ENCODE data around the gene PRUNE2. TPM values are rescaled to one million over a fixed set of nuclear protein-coding genes. Genes with fewer than 3 reads are reported as not detected.

Gene PRUNE2
- total and polyA plus RNA-seq, 2 experiments from 2014 or later, result 0.46 to 4.1 TPM

DNA sequence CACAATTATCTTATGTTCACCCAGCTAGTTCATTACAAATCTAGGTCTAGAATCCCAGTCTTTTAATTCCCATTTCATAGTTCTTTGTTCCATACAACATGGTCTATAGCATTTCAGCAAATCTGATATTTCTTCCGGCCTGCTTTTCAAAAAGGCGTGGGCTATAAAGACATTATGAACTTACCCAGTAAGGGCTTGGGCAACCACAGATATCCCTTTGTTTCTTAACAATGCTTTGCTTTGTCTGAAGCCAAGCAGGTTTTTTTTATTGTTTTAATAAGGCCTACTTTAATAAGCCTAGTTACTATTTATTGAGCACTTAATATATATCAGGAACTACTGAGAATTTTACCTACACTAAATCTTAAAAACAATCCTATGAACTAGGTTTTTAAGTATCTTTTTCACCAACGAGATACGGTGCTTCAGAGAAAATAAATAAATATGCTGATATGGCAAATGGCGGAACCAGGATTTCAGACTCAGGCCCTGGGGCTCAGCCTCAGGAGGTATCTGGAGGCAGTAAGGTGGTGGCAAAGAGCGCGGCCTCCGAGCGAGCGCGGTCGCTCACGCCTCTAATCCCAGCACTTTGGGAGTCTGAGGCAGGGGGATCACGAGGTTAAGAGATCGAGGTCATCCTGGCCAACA is 112.0 kb downstream of the PRUNE2 start:
- no peaks in the 10 kb centered on the region for H3K4me1 ChIP-seq (ENCODE audit: insufficient read depth)
- H3K27ac ChIP-seq, result no peak overlapping the region
- H3K9me3 ChIP-seq (ENCODE audit: low read depth), result no peaks in the 10 kb centered on the region
- 96% methylated on average over 15 of the region's 15 CpGs for WGBS (ENCODE audit: low lambda C conversion rate, missing lambda C conversion rate)
- H3K27me3 ChIP-seq, result no peaks in the 10 kb centered on the region
- H3K4me3 ChIP-seq, result no peak overlapping the region
- no peak overlapping the region for H2AFZ ChIP-seq
- TF ChIP-seq EZH2 (IDR thresholded peaks at IDR 0.05; ENCODE audit: borderline replicate concordance), result no peak
- TF ChIP-seq CTCF (IDR thresholded peaks at IDR 0.05; ENCODE audit: poor library complexity), result no peak
- no peak for TF ChIP-seq EZH2phosphoT487 (IDR thresholded peaks at IDR 0.05; ENCODE audit: low read depth, severe bottlenecking, unreplicated experiment)
- no peaks in the 10 kb centered on the region for H3K79me2 ChIP-seq
- H3K4me2 ChIP-seq, result no peak overlapping the region
- H4K20me1 ChIP-seq (ENCODE audit: insufficient read depth, poor library complexity, severe bottlenecking), result no peaks in the 10 kb centered on the region
- H3K36me3 ChIP-seq (replicated peaks; ENCODE audit: insufficient read depth, low read depth), result no peaks in the 10 kb centered on the region
- H3K9me2 ChIP-seq (replicated peaks; ENCODE audit: insufficient read depth), result no peaks in the 10 kb centered on the region
- DNase-seq (ENCODE audit: low spot score), result no peak

DNA sequence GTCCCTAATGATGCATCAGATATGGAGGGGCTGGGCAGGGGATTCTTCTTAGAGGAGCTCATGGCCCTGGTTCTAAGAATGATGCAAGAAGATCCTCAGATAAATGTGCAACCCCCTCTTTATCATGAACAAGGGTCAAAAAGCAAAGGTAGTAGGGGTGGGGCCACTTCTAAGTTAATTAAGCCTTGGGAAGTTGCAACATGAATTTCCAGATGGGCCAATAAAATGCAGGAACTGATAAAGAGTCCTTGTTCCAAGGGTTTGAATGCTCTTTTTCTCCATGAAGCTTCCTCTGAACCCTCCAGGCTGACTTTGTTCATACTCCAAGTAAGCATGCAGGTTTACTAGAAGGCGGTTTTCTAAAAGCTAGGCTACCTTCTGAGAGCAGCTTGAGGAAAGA is 116.1 kb downstream of the PRUNE2 start:
- Histone ChIP-seq H3K9me3 (ENCODE audit: low read depth) (no peaks in the 10 kb centered on the region), H3K27ac (peak overlapping the region; percentile 45), H3K27me3 (no peaks in the 10 kb centered on the region), H2AFZ (no peak overlapping the region), H3K79me2 (no peaks in the 10 kb centered on the region), H3K36me3 (replicated peaks; ENCODE audit: insufficient read depth, low read depth) (no peaks in the 10 kb centered on the region), H3K4me1 (ENCODE audit: insufficient read depth) (no peaks in the 10 kb centered on the region), H3K4me3 (no peak overlapping the region), H4K20me1 (ENCODE audit: insufficient read depth, poor library complexity, severe bottlenecking) (no peaks in the 10 kb centered on the region), H3K9me2 (replicated peaks; ENCODE audit: insufficient read depth) (no peaks in the 10 kb centered on the region), H3K4me2 (no peak overlapping the region)
- DNase-seq (ENCODE audit: low spot score), result peak; percentile 40
- TF ChIP-seq CTCF (IDR thresholded peaks at IDR 0.05; ENCODE audit: poor library complexity) (no peak), EZH2 (IDR thresholded peaks at IDR 0.05; ENCODE audit: borderline replicate concordance) (no peak), EZH2phosphoT487 (IDR thresholded peaks at IDR 0.05; ENCODE audit: low read depth, severe bottlenecking, unreplicated experiment) (no peak)
- 90% methylated on average over 1 of the region's 1 CpG for whole genome bisulfite sequencing (ENCODE audit: low lambda C conversion rate, missing lambda C conversion rate)

DNA sequence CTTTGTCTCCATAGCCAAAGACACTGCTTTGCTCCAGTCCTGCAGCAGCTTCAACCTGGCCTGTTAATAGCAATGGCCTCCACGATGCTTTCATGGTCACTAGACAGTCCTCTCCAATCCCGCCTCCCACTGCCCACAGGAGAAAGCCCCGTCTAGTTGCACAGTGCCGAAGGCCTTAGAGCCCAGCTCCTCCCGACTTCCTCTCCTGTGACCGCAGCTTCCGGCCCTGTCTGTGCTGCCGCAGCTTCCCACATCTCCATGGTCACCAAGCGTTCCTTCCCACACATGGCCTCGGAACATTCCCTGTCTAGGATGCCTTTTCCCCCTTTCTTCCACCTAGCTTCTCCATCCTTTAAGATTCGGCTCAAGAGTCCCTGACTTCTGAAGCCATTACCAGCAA is 118.2 kb downstream of the PRUNE2 start:
- H3K79me2 ChIP-seq, result no peaks in the 10 kb centered on the region
- no peaks in the 10 kb centered on the region for H4K20me1 ChIP-seq (ENCODE audit: insufficient read depth, poor library complexity, severe bottlenecking)
- H3K9me2 ChIP-seq (replicated peaks; ENCODE audit: insufficient read depth), result no peaks in the 10 kb centered on the region
- WGBS (ENCODE audit: low lambda C conversion rate, missing lambda C conversion rate), result 91% methylated on average over 11 of the region's 11 CpGs
- no peak for DNase-seq (ENCODE audit: low spot score)
- TF ChIP-seq EZH2 (IDR thresholded peaks at IDR 0.05; ENCODE audit: borderline replicate concordance), result no peak
- no peak for TF ChIP-seq CTCF (IDR thresholded peaks at IDR 0.05; ENCODE audit: poor library complexity)
- no peak for TF ChIP-seq EZH2phosphoT487 (IDR thresholded peaks at IDR 0.05; ENCODE audit: low read depth, severe bottlenecking, unreplicated experiment)
- no peak overlapping the region for H3K4me2 ChIP-seq
- H3K4me3 ChIP-seq, result no peak overlapping the region
- no peaks in the 10 kb centered on the region for H3K36me3 ChIP-seq (replicated peaks; ENCODE audit: insufficient read depth, low read depth)
- no peak overlapping the region for H3K27ac ChIP-seq
- no peaks in the 10 kb centered on the region for H3K4me1 ChIP-seq (ENCODE audit: insufficient read depth)
- no peak overlapping the region for H2AFZ ChIP-seq
- no peaks in the 10 kb centered on the region for H3K27me3 ChIP-seq
- H3K9me3 ChIP-seq (ENCODE audit: low read depth), result no peaks in the 10 kb centered on the region

Measured in hepatocyte (in vitro differentiated cells).